ENCODE results near the gene CHRM2.
"Not testable (repeated sequence)": the region's sequence is repeated elsewhere in the genome, so short reads cannot be mapped to it uniquely, and the experiment has no call there.

The CHRM2 gene

DNA sequence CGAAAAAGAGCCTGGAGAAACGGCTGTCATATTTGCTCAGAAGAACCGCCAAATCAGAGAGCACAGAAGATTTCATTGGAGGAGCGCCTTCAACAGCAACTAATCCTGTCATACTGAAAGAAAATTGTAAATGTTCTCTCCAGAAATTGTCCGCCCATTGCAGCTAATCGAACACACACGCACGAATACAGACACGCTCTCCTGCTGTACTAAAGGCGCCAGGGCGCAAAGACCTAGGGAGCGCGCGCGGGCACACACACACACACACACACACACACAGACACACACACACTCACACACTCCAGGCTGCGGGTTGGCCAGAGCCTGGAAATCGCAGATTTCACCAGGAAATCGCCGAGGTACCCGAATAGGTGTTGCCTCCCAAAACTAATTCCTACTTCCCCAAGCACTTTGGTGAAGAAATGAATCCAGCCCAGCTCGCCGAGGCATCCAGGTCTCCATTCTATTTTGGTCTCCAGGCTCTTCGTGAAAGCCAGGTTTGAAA is at the start of gene CHRM2:
Gene CHRM2, plus strand, starts transcription at position 157 of the 505 bp plus-strand sequence. CDS start 146,214 bp downstream, outside the sequence.
- DNase-seq, result peak; percentile 9

- not testable (repeated sequence) for DNase-seq
Observed at GRCh38 chr7:136831398-136831797, 37.1 kb upstream of the CHRM2 start.

DNA sequence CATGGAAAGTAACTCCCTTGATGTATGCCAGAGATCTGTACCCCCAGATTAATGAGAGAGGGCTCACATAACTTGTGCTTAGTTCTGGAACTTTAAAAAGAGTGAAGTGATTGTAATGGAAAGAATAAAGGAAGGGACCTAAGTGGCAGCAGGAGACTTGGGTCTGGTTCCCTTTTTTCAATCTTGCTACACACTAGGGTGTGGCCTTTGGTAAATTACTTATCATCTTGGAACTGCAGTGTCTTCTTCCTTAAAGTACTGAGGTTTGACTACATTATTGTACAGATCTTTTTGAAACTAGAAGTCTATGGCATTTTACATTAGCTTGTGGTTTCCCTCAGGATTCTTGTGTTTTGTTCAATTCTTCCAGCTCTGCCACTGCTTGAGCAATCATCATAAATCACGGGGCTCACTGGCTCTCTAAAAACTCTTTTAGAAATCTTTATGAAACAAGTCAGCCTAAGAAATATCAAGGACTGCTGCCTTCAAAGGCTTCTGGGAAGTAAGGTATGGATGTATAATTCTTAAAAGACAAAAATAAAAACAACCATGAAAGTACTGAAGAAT is 22.5 kb upstream of the CHRM2 start:
- peak; percentile 14 for DNase-seq

GRCh38 chr7:136847858-136848257 is 20.6 kb upstream of the CHRM2 start:
- no peak for DNase-seq

DNA sequence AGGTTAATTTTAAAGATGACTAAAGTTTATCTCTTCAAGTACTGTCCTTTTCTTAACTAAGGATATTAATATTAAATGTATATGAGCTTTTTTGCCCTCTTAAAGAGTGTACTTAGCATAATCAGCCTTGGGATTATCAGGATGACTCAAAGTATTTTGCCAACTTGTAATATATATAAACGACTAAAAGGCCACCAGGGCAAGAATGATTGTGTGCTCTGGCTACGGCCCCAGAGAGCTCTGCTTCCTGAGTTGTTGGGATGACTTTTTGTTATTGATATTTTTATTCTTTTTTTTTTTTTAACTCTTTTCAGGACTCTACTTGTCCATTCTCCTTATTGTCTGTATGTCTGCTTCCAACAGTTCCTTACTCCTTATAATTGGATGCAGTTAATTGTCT is 14.8 kb upstream of the CHRM2 start:
- no peak for DNase-seq

DNA sequence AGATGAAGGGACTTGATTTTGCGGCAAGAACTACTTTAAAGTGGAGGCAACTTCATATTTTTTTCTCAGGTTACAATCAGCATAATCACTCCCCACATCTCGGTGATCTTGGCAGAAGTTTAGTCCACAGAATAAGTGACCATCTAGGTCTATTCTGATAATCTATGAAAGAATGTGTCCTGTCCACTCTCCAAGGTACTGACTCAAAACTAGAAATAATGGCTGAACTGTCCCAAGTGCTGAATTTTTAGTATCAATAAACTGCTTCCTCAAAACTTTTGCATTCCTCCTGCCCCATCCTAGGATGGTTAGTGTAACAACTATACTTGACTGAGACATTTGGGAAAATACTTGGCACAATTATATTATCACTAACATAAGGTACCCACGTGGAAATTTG is 10.9 kb upstream of the CHRM2 start:
- peak; percentile 61 for DNase-seq

GRCh38 chr7:136859803-136860202 is 8.6 kb upstream of the CHRM2 start:
- no peak for DNase-seq

GRCh38 chr7:136865236-136865635 is 3.2 kb upstream of the CHRM2 start:
- no peak for DNase-seq

DNA sequence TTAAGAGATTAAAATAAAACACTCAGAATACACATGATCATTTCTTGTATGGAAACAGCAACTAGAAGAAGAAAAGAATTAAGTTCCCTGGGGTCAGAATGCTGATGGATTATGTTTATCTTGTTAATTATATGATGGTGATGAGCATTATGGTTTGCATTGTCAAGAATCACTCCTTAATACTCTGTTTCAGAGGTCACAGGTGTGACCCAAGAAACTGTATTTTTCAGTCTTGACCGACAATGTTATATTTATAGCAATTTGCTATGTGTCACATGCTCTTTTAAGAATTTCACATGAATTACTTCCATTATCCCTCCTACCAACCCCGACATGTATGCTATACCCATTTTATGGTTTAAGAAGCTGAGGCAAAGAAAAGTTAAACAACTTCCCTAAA is 2.7 kb upstream of the CHRM2 start:
- DNase-seq, result no peak

GRCh38 chr7:136869001-136869961 is 829 bp downstream of the CHRM2 start:
- DNase-seq, result no peak

DNA sequence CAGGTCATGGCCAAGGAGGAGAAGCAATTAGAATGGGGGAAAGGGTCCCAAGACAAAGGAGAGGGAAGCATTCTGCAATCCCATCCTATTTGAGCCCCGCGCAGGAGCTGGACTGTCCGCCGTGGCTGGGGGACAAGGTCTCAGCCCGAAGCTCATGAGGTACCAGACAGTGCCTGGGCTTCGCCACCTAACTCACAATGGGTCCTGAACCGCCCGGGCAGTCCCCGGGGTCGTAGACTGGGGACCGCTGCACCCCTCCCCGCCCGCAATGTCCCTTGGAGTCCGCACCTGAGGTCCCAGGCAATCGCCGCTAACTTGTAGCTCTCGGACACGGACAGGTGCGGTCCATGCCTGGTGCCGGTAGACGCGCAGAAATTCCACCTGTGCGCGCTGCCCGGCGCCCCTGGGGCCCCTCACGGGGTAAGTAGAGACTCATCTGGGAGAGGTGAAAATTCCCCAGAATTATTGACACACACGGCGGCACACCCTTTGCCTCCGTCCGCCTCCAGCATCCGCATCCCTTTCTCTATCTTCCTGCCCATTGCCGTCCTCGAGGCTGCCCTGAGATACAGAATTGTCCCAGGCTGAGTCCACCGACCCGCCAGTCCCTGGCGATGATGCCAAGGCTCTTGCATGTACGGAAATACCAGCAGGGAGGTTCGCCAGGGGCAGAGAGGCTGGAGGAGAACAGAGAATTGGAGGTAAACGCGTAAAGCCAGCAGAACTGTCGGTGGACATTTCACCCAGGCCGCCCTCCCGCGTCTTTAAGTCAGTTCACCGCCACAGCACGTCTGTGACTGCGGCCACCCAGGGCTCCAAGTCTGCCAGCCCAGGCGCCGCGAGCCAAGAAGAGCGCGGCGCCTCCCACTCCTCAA is 1.8 kb downstream of the CHRM2 start:
- DNase-seq, result no peak

GRCh38 chr7:136870866-136871487 is 2.5 kb downstream of the CHRM2 start:
- DNase-seq, result no peak

DNA sequence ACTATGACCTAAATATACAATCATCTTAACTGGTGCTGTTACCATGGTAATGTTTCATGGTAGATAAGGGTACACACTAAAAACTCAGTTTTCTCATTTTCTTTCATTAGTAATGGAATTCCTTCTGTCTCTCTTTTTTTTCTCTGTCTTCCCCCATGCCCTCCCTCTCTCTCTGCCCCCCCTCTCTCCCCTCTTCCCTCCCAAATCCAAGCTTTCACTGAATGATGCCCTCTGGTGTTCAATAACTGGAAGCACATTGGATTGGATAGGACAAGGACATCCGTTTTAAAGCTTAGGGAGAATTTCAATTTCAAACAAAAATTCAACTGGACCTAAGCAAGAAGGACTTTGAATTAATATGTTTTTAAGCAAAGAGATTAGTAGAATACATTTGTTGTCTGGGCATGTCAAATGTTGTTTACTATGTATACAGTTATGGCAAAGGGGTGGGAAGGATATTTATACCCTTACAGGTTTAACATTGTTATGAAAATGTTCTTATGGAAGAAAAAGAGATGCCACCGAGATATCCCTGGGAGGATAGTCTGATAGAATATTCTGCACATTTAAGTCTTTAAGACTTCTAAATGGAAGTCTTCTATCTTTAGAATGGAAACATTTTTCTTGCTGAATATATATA is 6.1 kb downstream of the CHRM2 start:
- DNase-seq, result peak; percentile 35

GRCh38 chr7:136877509-136877908 is 9.1 kb downstream of the CHRM2 start:
- DNase-seq, result no peak

DNA sequence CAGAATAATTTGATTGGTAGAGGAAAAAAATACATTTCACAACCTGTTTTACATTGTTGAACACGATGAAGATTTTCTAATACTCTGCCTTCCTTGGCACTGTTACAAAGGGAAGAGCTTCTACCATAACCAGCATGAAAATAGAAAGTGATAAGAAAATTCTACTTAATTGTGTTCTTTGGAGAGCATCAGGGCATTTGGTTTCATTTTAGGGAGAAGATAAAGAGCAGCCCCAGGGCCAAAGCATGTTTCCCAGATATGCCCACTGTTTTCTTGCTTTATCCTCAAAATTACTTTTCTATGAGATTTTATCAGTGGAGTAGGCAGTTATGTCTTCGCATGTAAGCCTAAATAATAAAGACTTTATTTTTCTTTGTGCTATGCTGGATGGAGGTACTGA is 9.5 kb downstream of the CHRM2 start:
- DNase-seq, result no peak

DNA sequence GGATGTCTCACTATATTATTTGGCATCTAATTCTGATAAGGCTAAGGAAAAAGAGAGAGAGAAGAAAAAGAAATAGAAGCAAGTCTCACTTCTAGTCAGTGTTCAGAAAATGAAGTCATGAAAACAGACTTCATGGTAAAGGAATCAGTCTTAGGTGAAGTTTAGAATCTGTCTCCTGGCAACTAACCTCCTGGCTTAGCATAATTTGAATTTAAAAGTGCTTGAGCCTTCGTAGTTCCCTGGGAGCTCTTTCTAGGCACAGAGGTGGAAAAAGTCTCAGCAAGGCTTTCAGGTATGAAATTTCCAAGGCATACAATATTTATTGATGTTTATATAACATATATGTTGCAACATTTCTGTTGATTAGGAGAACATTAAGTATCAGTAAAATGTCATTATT is 10.4 kb downstream of the CHRM2 start:
- no peak for DNase-seq

DNA sequence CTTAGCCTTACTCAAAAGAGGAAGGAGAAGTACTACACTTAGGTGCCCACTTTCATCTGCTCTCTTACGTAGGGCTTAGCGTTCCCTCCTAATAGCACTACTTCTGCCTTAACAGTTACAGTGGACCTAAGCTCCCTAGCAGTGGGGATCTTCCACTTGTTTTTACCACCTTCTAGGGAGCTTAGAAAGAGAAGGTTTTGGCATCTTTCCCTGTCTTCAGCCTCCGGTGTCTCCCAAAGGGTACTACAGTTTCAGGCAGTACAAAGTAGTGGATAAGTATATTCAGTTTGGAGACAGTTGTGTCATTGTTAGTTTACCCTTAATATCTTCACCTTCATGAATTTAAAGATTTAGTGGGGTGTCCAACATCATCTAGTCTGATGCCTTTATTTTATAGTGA is 14.6 kb downstream of the CHRM2 start:
- peak; percentile 20 for DNase-seq

GRCh38 chr7:136884492-136884891 is 16.0 kb downstream of the CHRM2 start:
- DNase-seq, result no peak

DNA sequence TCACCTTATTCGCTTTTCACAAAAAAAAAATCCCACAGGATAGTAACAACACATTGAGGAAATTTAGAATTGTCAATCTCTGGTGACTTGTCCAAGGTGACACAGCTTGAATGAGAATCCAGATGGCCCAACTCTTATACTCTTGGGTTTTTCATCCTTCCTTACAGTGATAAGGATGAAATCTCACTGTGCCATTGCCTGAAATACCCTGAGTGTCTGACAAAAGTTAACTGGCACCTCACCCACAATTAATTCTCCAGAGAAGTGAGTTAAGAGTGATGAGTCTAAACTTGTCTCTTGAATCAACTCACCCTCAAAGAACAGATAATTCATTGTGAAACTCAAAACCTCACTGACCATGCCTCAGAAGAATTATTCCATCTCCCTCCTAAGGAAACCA is 18.9 kb downstream of the CHRM2 start:
- no peak for DNase-seq

DNA sequence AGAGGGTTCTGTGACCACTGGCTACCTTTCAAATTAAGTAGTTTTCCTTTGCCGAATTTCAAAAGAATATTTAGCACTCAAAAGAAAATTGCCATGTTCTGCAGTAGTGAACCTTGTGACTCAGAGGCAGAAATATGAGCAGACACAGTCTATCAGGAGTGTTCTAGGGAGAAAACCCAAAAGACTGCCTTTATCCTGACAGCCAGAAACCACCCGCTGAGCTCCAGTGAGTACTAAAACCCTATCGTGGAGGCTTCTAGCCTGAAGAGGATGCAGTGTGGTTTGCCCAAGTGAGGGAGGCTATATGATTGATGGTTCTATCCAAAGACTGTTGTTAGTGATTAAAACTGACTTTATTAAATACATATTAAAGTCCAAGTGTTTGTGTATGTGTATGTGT is 21.9 kb downstream of the CHRM2 start:
- peak; percentile 32 for DNase-seq

DNA sequence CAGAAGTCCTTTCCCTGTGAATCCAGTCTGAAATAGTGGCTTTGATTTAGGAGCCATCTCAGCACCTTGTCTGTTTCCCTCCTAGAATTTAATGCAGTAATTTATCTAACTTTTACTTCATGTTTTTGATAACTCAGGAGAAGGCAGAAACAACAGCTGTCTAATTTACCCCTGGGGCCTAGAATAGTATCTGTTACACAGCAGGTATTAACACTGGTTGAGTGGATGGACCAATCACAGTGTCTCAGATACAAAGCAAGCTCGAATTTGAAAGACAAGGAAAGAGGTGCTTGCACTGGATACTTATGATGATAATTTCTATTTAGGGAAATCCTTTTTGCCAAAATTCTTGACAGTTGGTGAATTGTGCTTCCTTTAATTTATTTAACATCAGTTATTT is 23.4 kb downstream of the CHRM2 start:
- no peak for DNase-seq

DNA sequence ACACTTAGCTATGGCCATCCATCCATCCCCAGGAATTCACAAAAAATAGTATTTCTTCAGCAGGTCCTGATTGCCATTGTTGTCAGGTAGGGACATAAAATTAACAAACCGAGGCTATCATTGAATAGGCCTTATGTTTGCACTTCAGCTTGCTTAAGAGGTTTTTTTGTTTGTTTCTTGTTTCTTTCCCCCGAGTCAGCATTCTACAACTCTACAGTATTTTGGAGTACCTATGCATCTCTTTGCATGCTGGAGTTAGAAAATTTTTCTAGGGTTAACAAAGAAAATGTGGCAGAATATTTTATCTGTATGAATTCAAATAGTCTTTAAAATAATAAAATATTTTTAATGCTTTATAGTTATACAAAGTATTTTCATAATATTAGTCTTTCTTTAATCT is 26.3 kb downstream of the CHRM2 start:
- no peak for DNase-seq
